Endothelial cell of umbilical vein (primary cell): Measurements from ENCODE around the gene RUBCN. TPM values are rescaled to one million over a fixed set of nuclear protein-coding genes. Genes with fewer than 3 reads are reported as not detected.

Experiments
- BruUV-seq: library from RNA; stranded (reverse); fragments of 400-500 nt; replicated peaks from 2 replicates; lab custom pipeline; 2021; lab: Mats Ljungman, UMichigan
- CTCF ChIA-PET: fragments of 300-600, 350-600 bp; sonication (Branson Sonifier 250); formaldehyde crosslinking; loops from one replicate; lab custom pipeline; 2021; ENCODE audit warnings: antibody characterized with exemption, inconsistent platforms; lab: Charles Lee
- POLR2A ChIA-PET: fragments of 300-600, 350-600 bp; sonication (Branson Sonifier 250); formaldehyde crosslinking; loops from one replicate; lab custom pipeline; 2021; ENCODE audit warnings: antibody characterized with exemption, inconsistent platforms; lab: Charles Lee
- DNase-seq: peaks from one replicate; pipeline ENCODE4 v3.0.0-alpha.2; 2011; ENCODE audit warnings: low read depth, low spot score
- FAIRE-seq: peaks from 2 replicates; lab custom pipeline; 2011; peaks lifted over from hg19 to GRCh38; lab: Jason Lieb, UNC
- H2AFZ ChIP-seq: 2 replicates; pipeline ENCODE4 v1.6.0; 2012; ENCODE audit warnings: low read depth, low read length, control low read depth, inconsistent platforms
- H3K27ac ChIP-seq: 2 replicates; pipeline ENCODE4 v1.5.1; 2011; ENCODE audit warnings: low read depth, mild to moderate bottlenecking, control low read depth, low read length, moderate library complexity; ENCODE audit not compliant: insufficient read depth
- H3K27me3 ChIP-seq, 2 experiments: 2 replicates each; pipeline versions ENCODE4 v1.6.0 to v1.6.1; 2011; ENCODE audit warnings: low read length in 2 of 2, mixed read lengths in 1 of 2; ENCODE audit not compliant: control insufficient read depth in 2 of 2, insufficient read depth in 2 of 2
- H3K36me3 ChIP-seq, 2 experiments: 2 replicates in 1 of 2; 3 replicates in 1 of 2; pipeline ENCODE4 v1.5.1; 2011; ENCODE audit warnings: low read length in 2 of 2, mild to moderate bottlenecking in 1 of 2, moderate library complexity in 1 of 2; ENCODE audit not compliant: control insufficient read depth in 2 of 2, insufficient read depth in 2 of 2; ENCODE audit errors: extremely low read depth in 1 of 2
- H3K4me1 ChIP-seq: 3 replicates; pipeline ENCODE4 v1.5.1; 2011; ENCODE audit warnings: mild to moderate bottlenecking, low read length; ENCODE audit not compliant: control insufficient read depth, insufficient read depth; ENCODE audit errors: extremely low read depth
- H3K4me2 ChIP-seq: 2 replicates; pipeline ENCODE4 v1.6.1; 2011; ENCODE audit warnings: low read length, control low read depth, mixed read lengths; ENCODE audit not compliant: insufficient read depth
- H3K4me3 ChIP-seq, 3 experiments: fragments of 200-600 bp in 1 of 3; sonication (generic), shearing (Covaris generic) in 1 of 3; replicated peaks in 1 of 3; 2 replicates each; pipeline ENCODE4 v1.5.1; 2011 to 2016; ENCODE audit warnings: control low read depth in 3 of 3, low read length in 3 of 3, mild to moderate bottlenecking in 2 of 3, inconsistent platforms in 1 of 3, low read depth in 1 of 3, moderate library complexity in 1 of 3; ENCODE audit not compliant: insufficient read depth in 1 of 3
- H3K79me2 ChIP-seq: 2 replicates; pipeline ENCODE4 v1.6.0; 2012; ENCODE audit warnings: low read length, inconsistent platforms; ENCODE audit not compliant: control insufficient read depth, insufficient read depth
- H3K9ac ChIP-seq: replicated peaks from 2 replicates; pipeline ENCODE3; 2011; ENCODE audit warnings: low read length, control low read depth; ENCODE audit not compliant: insufficient read depth; ENCODE audit errors: extremely low read depth
- H3K9me1 ChIP-seq: replicated peaks from 3 replicates; pipeline ENCODE4 v1.6.0; 2011; ENCODE audit warnings: mild to moderate bottlenecking, low read length; ENCODE audit not compliant: control insufficient read depth, insufficient read depth; ENCODE audit errors: extremely low read depth
- H3K9me3 ChIP-seq: replicated peaks from 2 replicates; pipeline ENCODE4 v1.5.1; 2012; ENCODE audit warnings: low read length, inconsistent platforms; ENCODE audit not compliant: control insufficient read depth, insufficient read depth
- H4K20me1 ChIP-seq: replicated peaks from 2 replicates; pipeline ENCODE3; 2011; ENCODE audit warnings: mild to moderate bottlenecking, low read length; ENCODE audit not compliant: control insufficient read depth, insufficient read depth; ENCODE audit errors: extremely low read depth
- EZH2 ChIP-seq: IDR thresholded peaks from 2 replicates; pipeline ENCODE4 v1.6.1; 2012; ENCODE audit warnings: borderline replicate concordance, low read depth, mild to moderate bottlenecking, moderate library complexity, low read length, inconsistent platforms; ENCODE audit not compliant: severe bottlenecking
- FOS ChIP-seq: IDR thresholded peaks from 2 replicates; pipeline ENCODE4 v1.6.1; 2011; ENCODE audit warnings: mild to moderate bottlenecking, low read length, moderate library complexity, borderline replicate concordance; ENCODE audit not compliant: insufficient read depth
- GATA2 ChIP-seq: IDR thresholded peaks from 2 replicates; pipeline ENCODE4 v1.7.0; 2011; ENCODE audit warnings: low read depth, mild to moderate bottlenecking, moderate library complexity, mixed read lengths, low read length; ENCODE audit not compliant: insufficient read length, insufficient read depth
- JUN ChIP-seq: IDR thresholded peaks from 2 replicates; pipeline ENCODE4 v1.6.1; 2011; ENCODE audit warnings: borderline replicate concordance, low read depth; ENCODE audit not compliant: insufficient read length, insufficient read depth
- MYC ChIP-seq: IDR thresholded peaks from one replicate; pipeline ENCODE4 v1.6.1; 2011; ENCODE audit warnings: mild to moderate bottlenecking, low read depth, low read length
- POLR2A ChIP-seq: IDR thresholded peaks from 2 replicates; pipeline ENCODE4 v1.6.1; 2012; ENCODE audit warnings: low read depth, mild to moderate bottlenecking, control low read depth, low read length
- POLR2AphosphoS5 ChIP-seq: IDR thresholded peaks from 2 replicates; pipeline ENCODE4 v1.6.1; 2012; ENCODE audit warnings: low read depth, mild to moderate bottlenecking, control low read depth, low read length, moderate library complexity; ENCODE audit not compliant: insufficient read depth
- dilution Hi-C: fragments of 300-500 bp; cut with MboI; formaldehyde crosslinking; loops from one replicate; pipeline ENCODE4 v1.15.0; 2019; ENCODE audit warnings: low sequenced_read_pairs; ENCODE audit not compliant: extremely low pct_ligation_motif_present
- intact Hi-C: fragments of 100-400 bp; cut with micrococcal nuclease; formaldehyde crosslinking; loops from one replicate; pipeline ENCODE4 v1.10.0; 2022
- polyA plus RNA-seq, 4 experiments: library from polyadenylated mRNA; depleted of rRNA in 3 of 4; stranded (reverse) in 3 of 4; unstranded in 1 of 4; fragments of >200 nt; gene quantifications; 2 replicates each; pipeline versions ENCODE4 v1.2.1 to v1.2.3, GENCODE V29; 2011 to 2012; ENCODE audit warnings: missing spikeins in 1 of 4
- total RNA-seq: library from RNA; stranded (reverse); gene quantifications from 2 replicates; pipeline ENCODE4 v1.2.3, GENCODE V29; 2021
- TF ChIP-seq, protein P1 (sequence below): IDR thresholded peaks from 2 replicates; pipeline ENCODE4 v1.6.1; 2011; ENCODE audit not compliant: insufficient read depth, insufficient read length
- TF ChIP-seq, protein P2 (sequence below), 2 donors: IDR thresholded peaks; 1 replicate in 1 of 2; 2 replicates in 1 of 2; pipeline ENCODE4 v1.5.1; 2011; ENCODE audit warnings: low read length in 2 of 2, mild to moderate bottlenecking in 2 of 2, moderate library complexity in 2 of 2, control low read depth in 1 of 2, inconsistent platforms in 1 of 2, low read depth in 1 of 2; ENCODE audit not compliant: insufficient read depth in 1 of 2; ENCODE audit errors: extremely low read depth in 1 of 2

Gene RUBCN
- total and polyA plus RNA-seq, 2 donors (not counting 3 experiments of a cell fraction or from before 2014, with no cell fraction given) = 15.0 to 25.8 TPM

DNA sequence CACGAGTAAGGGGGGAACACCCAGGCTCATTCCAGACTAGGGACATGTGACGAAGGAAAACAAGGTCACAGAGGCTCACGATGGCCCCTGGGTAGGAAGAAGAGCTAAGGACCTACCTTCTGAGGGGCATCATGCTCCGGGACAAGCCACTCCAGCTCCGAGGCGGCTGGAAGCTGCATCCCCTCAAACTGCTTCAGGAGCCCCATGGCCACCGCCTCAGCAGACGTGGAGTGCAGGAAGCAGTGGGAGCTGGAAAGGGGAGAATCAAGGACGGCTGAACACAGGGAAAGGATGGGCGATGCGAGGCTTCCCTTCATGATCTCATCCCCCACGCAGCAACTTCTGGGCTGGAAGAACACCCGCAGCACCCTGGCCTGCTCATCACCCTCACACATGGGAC is 53.5 kb downstream of the RUBCN start:
- no peak overlapping the region for H3K4me3 ChIP-seq
- H3K4me1 ChIP-seq = no peaks in the 10 kb centered on the region
- no peak overlapping the region for H2AFZ ChIP-seq
- intact Hi-C loops (no loop called here), dilution Hi-C loops (no loop called here)
- DNase-seq (no peak), FAIRE-seq (no peak)
- H3K27me3 ChIP-seq = no peaks in the 10 kb centered on the region
- H3K4me2 ChIP-seq = no peak overlapping the region
- no peaks in the 10 kb centered on the region for H3K79me2 ChIP-seq
- no peak overlapping the region for H3K9ac ChIP-seq
- TF ChIP-seq, protein P1, sequence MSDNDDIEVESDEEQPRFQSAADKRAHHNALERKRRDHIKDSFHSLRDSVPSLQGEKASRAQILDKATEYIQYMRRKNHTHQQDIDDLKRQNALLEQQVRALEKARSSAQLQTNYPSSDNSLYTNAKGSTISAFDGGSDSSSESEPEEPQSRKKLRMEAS = no peak
- TF ChIP-seq POLR2A (no peak), GATA2 (no peak), EZH2 (no peak), POLR2AphosphoS5 (no peak), FOS (no peak), MYC (no peak), JUN (no peak)
- TF ChIP-seq, protein P2, sequence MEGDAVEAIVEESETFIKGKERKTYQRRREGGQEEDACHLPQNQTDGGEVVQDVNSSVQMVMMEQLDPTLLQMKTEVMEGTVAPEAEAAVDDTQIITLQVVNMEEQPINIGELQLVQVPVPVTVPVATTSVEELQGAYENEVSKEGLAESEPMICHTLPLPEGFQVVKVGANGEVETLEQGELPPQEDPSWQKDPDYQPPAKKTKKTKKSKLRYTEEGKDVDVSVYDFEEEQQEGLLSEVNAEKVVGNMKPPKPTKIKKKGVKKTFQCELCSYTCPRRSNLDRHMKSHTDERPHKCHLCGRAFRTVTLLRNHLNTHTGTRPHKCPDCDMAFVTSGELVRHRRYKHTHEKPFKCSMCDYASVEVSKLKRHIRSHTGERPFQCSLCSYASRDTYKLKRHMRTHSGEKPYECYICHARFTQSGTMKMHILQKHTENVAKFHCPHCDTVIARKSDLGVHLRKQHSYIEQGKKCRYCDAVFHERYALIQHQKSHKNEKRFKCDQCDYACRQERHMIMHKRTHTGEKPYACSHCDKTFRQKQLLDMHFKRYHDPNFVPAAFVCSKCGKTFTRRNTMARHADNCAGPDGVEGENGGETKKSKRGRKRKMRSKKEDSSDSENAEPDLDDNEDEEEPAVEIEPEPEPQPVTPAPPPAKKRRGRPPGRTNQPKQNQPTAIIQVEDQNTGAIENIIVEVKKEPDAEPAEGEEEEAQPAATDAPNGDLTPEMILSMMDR (IDR thresholded peaks at IDR 0.05; ENCODE audit: extremely low read depth in 1 of 2, insufficient read depth in 1 of 2, low read depth in 1 of 2, low read length in 2 of 2) = no peak
- no peak overlapping the region for H3K27ac ChIP-seq
- no TSS peak for BruUV-seq
- CTCF ChIA-PET = no interaction called here
- H3K36me3 ChIP-seq = peaks cover 0 to 30% of the 10 kb centered on the region in 2 experiments
- peaks cover under 1% of the 10 kb centered on the region for H3K9me3 ChIP-seq
- POLR2A ChIA-PET = no interaction called here
- H4K20me1 ChIP-seq = no peaks in the 10 kb centered on the region
- no peaks in the 10 kb centered on the region for H3K9me1 ChIP-seq
